ENCODE results near the gene THBS3. TPM values are rescaled to one million over a fixed set of nuclear protein-coding genes. Genes with fewer than 3 reads are reported as not detected.
"Not testable (repeated sequence)": the region's sequence is repeated elsewhere in the genome, so short reads cannot be mapped to it uniquely, and the experiment has no call there.

THBS3 gene
- total and polyA plus RNA-seq, 8 donors, result 30.6 to 51.0 (median 42.8) TPM

- Histone ChIP-seq H3K27ac (peak overlapping the region in 1 of 2 donors; percentile 57), H3K4me3 (no peak overlapping the region), H3K36me3 (peaks cover 0 to 44% of the 10 kb centered on the region in 2 donors), H3K4me1 (peaks cover 0 to 39% of the 10 kb centered on the region in 2 donors), H3K27me3 (no peaks in the 10 kb centered on the region), H3K9me3 (no peaks in the 10 kb centered on the region)
- TF ChIP-seq CTCF (IDR thresholded peaks at IDR 0.05), result no peak
- DNase-seq (no peak), ATAC-seq (no peak)
- intact Hi-C loops (cut with DNase I), result no loop called here
Observed at GRCh38 chr1:155236451-155236850, 28.8 kb upstream of the THBS3 start.

- H3K9me3 ChIP-seq; DNase-seq; H3K4me3 ChIP-seq; ATAC-seq; H3K27me3 ChIP-seq; intact Hi-C loops (cut with DNase I); H3K27ac ChIP-seq: not testable (repeated sequence)
- Histone ChIP-seq H3K36me3 (peaks cover 0 to 44% of the 10 kb centered on the region in 2 donors), H3K4me1 (peaks cover 0 to 30% of the 10 kb centered on the region in 2 donors)
Observed at GRCh38 chr1:155235375-155235774, 27.7 kb upstream of the THBS3 start.

- DNase-seq; H3K27me3 ChIP-seq; H3K27ac ChIP-seq; intact Hi-C loops (cut with DNase I); H3K4me3 ChIP-seq; ATAC-seq; H3K9me3 ChIP-seq: not testable (repeated sequence)
- Histone ChIP-seq H3K4me1 (peaks cover 0 to 14% of the 10 kb centered on the region in 2 donors), H3K36me3 (peaks cover 0 to 31% of the 10 kb centered on the region in 2 donors)
Observed at GRCh38 chr1:155233502-155233901, 25.8 kb upstream of the THBS3 start.

- peaks cover 0 to 23% of the 10 kb centered on the region in 2 donors for H3K36me3 ChIP-seq
- H3K4me3 ChIP-seq; H3K9me3 ChIP-seq; intact Hi-C loops (cut with DNase I); H3K27me3 ChIP-seq; ATAC-seq: not testable (repeated sequence)
- DNase-seq, result peak in 1 of 4 donors; percentile 61
- H3K27ac ChIP-seq, result peak overlapping the region in 1 of 2 donors; percentile 48
- H3K4me1 ChIP-seq, result peaks cover 0 to 22% of the 10 kb centered on the region in 2 donors
Observed at GRCh38 chr1:155232001-155232978, 24.6 kb upstream of the THBS3 start.

GRCh38 chr1:155231302-155231701 lies 23.6 kb upstream of the THBS3 start:
- H3K4me3 ChIP-seq; DNase-seq; H3K27me3 ChIP-seq; H3K9me3 ChIP-seq; H3K27ac ChIP-seq; intact Hi-C loops (cut with DNase I); ATAC-seq: not testable (repeated sequence)
- H3K36me3 ChIP-seq, result peaks cover 0 to 13% of the 10 kb centered on the region in 2 donors
- peaks cover 0 to 20% of the 10 kb centered on the region in 2 donors for H3K4me1 ChIP-seq

GRCh38 chr1:155228096-155228427 lies 20.4 kb upstream of the THBS3 start:
- Histone ChIP-seq H3K27ac (peak overlapping the region; percentile 85), H3K4me3 (peak overlapping the region in 1 of 2 donors; percentile 60), H3K9me3 (no peaks in the 10 kb centered on the region), H3K36me3 (no peaks in the 10 kb centered on the region), H3K27me3 (no peaks in the 10 kb centered on the region), H3K4me1 (peaks cover 3 to 47% of the 10 kb centered on the region in 2 donors)
- no peak for ATAC-seq
- intact Hi-C loops (cut with DNase I), result no loop called here
- no peak for TF ChIP-seq CTCF (IDR thresholded peaks at IDR 0.05)
- DNase-seq, result no peak

- no peaks in the 10 kb centered on the region for H3K9me3 ChIP-seq
- H3K27me3 ChIP-seq, result no peaks in the 10 kb centered on the region
- H3K4me1 ChIP-seq, result peaks cover 3 to 53% of the 10 kb centered on the region in 2 donors
- no peaks in the 10 kb centered on the region for H3K36me3 ChIP-seq
- H3K4me3 ChIP-seq, result peak overlapping the region; percentile 56 to 60
- ATAC-seq (peak; percentile 97), DNase-seq (peak; percentile 97 to 99 (median 98))
- TF ChIP-seq CTCF (IDR thresholded peaks at IDR 0.05), result no peak
- intact Hi-C loops (cut with DNase I), result no loop called here
- H3K27ac ChIP-seq, result peak overlapping the region; percentile 85
Observed at GRCh38 chr1:155227261-155228095, 19.8 kb upstream of the THBS3 start.
